SK-MEL-5 (cell line): ENCODE results near the gene CTU2. TPM values are rescaled to one million over a fixed set of nuclear protein-coding genes. Genes with fewer than 3 reads are reported as not detected.

Experiments used
- DNase-seq: peaks from one replicate; pipeline ENCODE4 v3.0.0-alpha.2; 2016; ENCODE audit warnings: low read depth, low spot score
- in situ Hi-C: cut with HindIII; loops from 2 replicates; pipeline ENCODE4 v1.10.0; 2016; ENCODE audit warnings: low sequenced_read_pairs, high pct_unique_total_duplicates, low pct_unique_long_range_greater_than_20kb
- total RNA-seq: library from RNA; depleted of rRNA; stranded (reverse); fragments of >200 nt; shearing (Covaris generic); gene quantifications from 2 replicates; pipeline ENCODE4 v1.2.3, GENCODE V29; 2014

The CTU2 gene
- total RNA-seq, 1 experiment from 2014 or later, result 15.5 TPM

GRCh38 chr16:88703486-88704309 is 2.6 kb upstream of the CTU2 start:
- in situ Hi-C loops, result no loop called here
- DNase-seq, result no peak

GRCh38 chr16:88705076-88705684 is 1.1 kb upstream of the CTU2 start:
- no peak for DNase-seq

GRCh38 chr16:88705801-88706228 is 488 bp upstream of the CTU2 start:
- in situ Hi-C loops, result no loop called here
- DNase-seq, result no peak

More at GRCh38 chr16:88705076-88705684, 1.1 kb upstream of the CTU2 start:
- in situ Hi-C loops, result no loop called here

- in situ Hi-C loops, result no loop called here
- no peak for DNase-seq
Observed at GRCh38 chr16:88706965-88707826, 893 bp downstream of the CTU2 start.

- in situ Hi-C loops, result no loop called here
- DNase-seq, result no peak
Observed at GRCh38 chr16:88710556-88710955, 4.3 kb downstream of the CTU2 start.

GRCh38 chr16:88711750-88712340 is 5.5 kb downstream of the CTU2 start:
- no peak for DNase-seq
- in situ Hi-C loops, result no loop called here

GRCh38 chr16:88712362-88712979 is 6.2 kb downstream of the CTU2 start:
- no peak for DNase-seq
- in situ Hi-C loops, result no loop called here

GRCh38 chr16:88713054-88713453 is 6.8 kb downstream of the CTU2 start:
- in situ Hi-C loops, result no loop called here
- DNase-seq, result no peak

GRCh38 chr16:88713568-88714419 is 7.5 kb downstream of the CTU2 start:
- in situ Hi-C loops, result no loop called here
- no peak for DNase-seq

- DNase-seq, result no peak
- in situ Hi-C loops, result no loop called here
Observed at GRCh38 chr16:88714420-88715302, 8.4 kb downstream of the CTU2 start.

- in situ Hi-C loops, result no loop called here
- no peak for DNase-seq
Observed at GRCh38 chr16:88715312-88716190, 9.2 kb downstream of the CTU2 start.

- in situ Hi-C loops, result no loop called here
Observed at GRCh38 chr16:88716201-88716600, 9.9 kb downstream of the CTU2 start.

GRCh38 chr16:88716601-88717001 is 10.3 kb downstream of the CTU2 start:
- no peak for DNase-seq

More at GRCh38 chr16:88716201-88716600, 9.9 kb downstream of the CTU2 start:
- DNase-seq, result no peak

GRCh38 chr16:88718178-88718577 is 11.9 kb downstream of the CTU2 start:
- in situ Hi-C loops, result no loop called here
- DNase-seq, result no peak

More at GRCh38 chr16:88716601-88717001, 10.3 kb downstream of the CTU2 start:
- in situ Hi-C loops, result no loop called here
